IPS-NIHi11 (cell line): ENCODE data around the gene CHST12.
"Not testable (repeated sequence)": the region's sequence is repeated elsewhere in the genome, so short reads cannot be mapped to it uniquely, and the experiment has no call there.

Experiments
- DNase-seq: peaks from one replicate; pipeline ENCODE4 v3.0.0; 2012; ENCODE audit warnings: mixed read lengths, low spot score

CHST12 gene

DNA sequence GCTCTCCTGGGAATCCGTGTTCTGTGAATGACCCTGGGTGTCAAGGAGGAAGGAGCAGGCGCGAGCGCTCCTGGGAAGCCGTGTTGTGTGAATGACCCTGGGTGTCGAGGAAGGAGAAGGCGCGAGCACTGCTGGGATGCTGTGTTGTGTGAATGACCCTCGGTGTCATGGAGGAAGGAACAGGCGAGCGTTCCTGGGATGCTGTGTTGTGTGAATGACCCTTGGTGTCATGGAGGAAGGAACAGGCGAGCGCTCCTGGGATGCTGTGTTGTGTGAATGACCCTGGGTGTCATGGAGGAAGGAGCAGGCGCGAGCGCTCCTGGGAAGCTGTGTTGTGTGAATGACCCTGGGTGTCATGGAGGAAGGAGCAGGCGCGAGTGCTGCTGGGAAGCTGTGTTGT lies 25.3 kb upstream of the CHST12 start:
- not testable (repeated sequence) for DNase-seq

DNA sequence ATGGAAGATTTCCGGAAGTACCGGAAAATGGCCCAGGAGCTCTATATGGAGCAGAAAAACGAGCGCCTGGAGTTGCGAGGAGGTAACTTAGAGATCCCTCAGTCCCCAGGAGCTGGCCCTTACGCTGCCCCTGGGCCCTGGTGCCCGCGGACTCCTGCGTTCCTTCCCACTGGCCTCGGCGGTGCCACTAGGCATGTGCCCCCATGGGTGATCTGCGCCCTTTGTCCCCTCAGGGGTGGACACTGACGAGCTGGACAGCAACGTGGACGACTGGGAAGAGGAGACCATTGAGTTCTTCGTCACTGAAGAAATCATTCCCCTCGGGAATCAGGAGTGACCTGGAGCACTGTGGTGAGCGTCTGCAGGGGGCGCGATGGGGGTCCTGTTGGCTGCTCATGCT lies 24.2 kb upstream of the CHST12 start:
- no peak for DNase-seq

DNA sequence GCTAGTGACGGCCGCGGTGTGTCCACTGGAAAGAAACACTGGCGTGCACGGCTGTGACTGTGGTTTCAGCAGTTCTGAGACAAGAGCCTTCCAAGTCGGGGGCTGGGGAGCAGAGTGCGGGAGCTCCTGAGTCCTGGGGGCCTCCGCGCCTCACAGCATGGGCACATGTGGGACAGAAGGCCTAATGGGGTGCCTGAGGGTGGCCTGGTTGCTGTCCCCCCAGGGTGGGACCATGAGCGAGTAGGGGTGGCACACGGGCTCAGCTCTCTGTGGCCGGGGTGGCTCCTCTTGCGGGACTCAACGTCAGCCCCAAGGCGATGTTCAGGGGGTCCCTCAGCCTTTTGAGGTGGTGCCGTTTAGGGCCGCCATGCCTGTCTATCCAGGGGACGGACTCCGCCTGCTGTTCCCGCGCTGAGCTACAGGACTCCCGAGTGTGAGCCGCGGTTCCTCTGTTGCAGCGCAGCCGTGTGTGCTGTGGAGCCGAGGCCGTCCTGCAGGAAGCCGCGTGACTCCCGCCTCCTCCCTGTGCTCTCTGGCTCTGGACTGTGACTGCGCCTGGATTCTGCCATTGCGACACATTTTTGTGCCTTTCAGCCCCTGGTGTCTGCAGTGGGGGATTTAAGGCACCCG lies 23.5 kb upstream of the CHST12 start:
- no peak for DNase-seq

DNA sequence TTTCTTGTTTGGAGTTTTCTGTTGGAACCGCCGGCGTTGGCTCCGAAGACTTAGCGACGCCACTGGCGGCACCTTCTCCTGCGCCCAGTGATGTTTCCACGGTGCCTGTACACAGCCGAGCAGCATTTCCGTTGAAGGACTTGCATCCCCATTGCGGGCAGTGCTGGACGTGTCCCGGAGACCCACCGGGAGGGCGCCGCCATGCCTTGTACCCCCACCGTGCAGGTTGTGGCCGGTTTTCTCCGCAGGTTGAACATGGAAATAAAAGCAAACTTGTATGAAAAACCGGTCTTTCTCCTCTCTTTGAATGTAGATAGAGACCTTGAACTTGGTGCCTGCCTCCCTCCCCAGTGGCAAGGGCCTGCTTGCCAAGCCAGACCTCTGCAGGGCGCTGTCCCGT lies 22.9 kb upstream of the CHST12 start:
- DNase-seq, result no peak

DNA sequence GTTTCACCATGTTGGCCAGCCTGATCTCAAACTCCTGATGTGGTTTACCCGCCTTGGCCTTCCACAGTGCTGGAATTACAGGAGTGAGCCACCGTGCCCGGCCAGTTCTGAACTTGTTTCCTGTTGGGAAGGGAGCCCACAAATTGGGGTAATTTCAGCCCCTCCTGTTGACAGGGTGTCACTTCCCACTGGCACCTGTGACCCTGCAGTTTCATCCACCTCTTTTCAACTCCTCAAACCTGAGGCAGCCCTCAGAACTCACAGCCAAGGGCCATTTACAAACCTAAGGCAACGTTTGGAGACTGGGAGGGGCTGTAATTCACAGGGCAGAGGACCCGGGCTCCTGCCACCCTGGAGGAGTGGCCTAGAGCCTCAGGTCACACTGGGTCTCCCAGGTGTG lies 22.2 kb upstream of the CHST12 start:
- DNase-seq, result no peak

DNA sequence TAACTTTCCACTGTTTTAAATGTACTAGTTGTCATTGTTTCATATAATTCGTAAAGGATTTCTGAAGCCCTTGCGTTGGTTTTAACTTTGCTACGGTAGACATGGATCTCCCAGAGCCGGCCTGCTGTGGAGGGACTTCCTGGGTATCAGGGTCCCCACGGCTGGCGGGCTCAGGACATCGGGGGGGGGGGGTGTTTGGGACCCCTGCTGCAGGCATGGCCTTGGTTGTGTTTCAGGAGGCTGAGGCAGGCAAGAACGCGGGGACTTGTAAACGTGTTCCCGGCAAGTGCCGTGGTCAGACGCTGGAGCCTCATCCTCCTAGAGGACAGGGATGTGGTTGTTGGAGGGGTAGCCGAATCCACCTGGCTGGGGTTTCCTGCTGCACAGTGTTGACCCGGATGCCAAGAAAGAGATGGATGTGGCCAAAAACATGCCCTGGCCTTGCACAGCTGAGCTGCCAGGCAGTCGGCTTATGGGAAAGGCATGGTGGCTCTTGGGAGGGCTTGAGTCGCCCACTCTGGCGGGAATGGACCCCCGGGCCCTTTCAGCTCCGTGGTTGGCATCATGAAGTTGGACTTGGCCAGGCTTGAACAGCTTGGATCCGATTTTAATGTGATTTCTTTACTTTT lies 21.4 kb upstream of the CHST12 start:
- no peak for DNase-seq

DNA sequence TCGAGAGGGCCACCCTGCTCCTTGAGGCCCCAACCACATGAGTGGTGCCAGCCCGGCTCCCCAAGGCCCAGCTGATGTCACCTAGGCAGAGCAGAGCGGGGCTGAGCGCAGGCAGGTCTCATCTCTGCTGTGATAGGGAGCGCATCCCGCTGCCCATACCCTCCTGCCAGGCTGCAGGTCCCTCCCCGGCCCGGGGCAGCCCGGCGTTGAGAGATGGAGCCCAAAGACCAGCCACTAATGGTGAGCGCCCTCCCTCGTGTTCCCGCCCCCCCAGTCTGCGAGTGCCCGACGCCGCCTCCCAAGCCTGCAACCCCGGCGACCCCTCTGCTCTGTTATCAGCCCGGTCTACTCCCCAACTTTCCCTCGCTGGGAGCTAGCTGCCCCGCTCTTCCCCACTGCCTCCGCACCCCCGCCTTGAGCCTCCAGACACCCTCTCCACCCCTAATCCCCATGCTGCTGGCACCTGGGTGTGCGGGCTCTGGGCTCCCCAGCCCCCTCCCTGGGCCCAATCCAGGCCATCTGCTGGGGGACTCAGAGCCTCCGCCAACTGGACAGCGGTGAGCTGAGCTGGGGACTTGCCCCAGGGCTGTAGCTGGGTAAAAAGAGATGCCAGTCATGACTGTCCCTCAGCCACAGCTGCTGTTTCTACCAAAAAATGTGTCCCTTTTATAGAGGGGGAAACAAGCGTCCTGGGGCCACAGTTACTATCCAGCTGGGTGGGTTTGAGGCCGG lies 19.7 kb upstream of the CHST12 start:
- DNase-seq, result no peak

DNA sequence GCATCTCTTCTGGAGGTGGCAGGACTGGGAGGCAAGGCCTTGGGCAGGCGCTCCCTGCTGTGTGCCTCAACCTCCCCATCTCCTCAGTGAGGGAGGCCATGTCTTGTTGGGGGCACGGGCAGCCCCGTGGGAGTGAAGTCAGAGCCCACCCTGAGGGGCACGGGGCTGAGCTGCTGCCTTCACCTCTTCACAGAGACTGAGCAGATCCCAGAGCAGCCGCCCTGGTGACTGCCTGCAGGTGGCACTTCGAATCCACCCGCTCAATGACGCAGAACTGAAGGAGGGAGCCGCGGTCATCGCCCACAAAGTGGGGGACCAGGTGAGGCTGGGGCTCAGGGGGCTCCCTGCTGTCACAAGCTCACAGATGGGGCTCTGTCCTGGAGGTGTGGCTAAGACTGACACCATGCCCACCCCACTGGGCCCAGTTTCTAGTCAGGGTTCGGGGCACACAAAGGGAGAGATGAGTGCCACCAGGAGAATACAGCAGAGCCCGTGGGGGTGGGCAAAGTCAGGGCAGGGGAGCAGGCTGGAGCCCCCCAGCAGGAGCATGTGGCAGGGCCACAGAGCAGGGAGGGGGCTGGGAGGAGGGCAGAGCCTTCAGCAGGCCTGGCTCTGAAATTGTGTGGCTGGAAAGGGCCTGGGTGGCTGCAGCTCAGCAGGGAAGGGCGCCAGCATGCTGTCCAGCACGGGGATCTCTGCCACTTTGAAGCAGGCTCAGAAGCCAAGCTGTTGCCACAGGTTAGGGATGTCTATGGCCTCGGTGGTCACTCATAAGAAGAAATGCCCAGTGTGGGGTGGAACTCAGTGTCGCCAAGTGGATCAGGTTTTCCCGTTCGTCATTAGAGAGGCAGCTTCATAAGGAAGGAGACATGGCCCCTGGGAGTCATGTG lies 18.8 kb upstream of the CHST12 start:
- DNase-seq, result no peak

DNA sequence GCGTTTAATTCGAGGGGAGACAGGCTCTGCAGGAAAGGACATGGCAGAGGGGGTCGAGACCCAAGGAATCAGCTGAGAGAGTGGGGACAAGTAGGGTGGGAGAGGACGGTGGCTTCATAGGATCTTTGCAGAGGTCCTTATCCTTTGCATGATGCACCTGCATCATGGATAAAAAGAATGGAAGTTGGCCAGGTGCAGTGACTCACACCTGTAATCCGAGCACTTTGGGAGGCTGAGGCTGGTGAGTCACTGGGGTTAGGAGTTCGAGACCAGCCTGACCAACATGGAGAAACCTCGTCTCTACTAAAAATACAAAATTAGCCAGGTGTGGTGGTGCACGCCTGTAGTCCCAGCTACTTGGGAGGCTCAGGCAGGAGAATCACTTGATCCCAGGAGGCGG lies 17.3 kb upstream of the CHST12 start:
- not testable (repeated sequence) for DNase-seq

DNA sequence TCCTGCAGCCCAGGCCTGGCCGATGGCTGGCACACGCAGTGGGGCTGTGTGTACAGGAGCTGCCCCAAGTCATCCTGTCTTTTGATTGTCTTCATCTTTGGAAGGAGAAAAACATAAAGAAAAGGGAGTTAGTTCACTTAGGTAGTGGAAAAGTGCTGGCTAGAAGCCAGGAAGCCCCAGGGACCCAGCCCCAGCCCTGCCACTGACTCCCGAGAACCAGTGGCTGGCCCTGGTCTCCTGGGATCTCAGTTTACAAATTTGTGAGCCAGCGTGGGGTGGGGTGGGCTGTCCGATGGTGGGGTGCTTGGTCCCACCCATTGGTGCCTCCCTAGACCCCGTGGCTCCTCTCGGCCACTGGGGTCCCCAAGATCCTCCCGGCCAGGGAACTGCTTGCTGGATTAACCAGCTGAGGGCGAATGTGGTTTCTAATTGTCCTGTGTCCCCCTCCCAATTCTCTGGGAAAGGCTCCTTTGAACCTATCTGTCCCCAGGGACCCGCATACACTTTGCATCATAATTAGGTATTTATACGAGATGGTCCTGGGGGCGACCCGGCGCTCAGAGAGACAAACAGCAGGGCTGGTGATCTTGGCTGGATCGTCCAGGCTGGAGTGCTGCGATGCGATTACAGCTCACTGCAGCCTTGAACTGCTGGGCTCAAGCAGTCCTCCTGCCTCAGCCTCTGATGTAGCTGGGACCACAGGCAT lies 16.3 kb upstream of the CHST12 start:
- no peak for DNase-seq

DNA sequence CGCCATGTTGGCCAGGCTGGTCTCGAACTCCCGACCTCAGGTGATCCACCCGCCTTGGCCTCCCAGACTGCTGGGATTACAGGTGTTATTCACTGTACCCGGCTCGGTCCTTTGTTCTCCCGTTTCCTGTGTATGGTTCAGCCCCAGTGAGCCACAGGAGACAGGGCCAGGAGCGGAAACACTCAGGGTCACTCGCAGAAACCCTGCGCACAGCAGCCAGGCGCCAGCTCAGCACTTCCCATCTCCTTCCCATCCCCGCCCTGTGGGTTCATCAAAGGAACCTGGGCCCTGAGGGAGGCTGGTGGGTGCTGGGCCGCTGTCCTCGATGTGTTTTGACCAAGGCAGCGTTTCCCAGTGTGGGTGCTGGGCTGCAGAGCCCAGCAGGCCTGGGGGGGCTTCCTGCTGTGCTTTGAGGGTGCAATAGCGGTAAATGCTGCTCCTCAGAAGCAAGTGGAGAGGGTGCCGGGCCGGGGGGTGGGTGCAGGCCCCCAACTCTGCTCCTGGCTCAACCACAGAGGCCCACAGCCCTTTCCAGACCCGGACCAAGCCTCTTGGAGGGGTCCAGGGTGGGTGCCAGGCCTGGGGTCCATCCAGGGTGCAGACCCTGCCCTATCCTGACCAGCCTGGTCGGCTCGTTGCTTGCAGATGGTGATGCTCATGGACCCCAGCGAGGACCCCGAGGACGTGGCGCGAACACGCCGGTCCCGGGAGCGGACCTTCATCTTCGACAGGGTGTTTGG lies 15.3 kb upstream of the CHST12 start:
- DNase-seq, result no peak

DNA sequence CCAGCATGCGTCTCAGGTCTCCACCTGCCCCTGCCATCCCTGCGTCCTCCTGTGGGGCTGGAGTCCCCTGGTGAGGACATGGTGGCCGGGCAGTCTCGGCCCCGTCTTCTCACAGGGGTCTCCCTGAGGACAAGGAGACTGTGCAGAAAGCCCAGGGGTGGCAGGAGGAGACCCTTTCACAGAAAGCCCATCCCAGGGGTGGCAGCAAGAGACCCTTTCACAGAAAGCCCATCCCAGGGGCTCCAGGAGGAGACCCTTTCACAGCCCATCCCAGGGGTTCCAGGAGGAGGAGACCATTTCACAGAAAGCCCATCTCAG lies 14.8 kb upstream of the CHST12 start:
- DNase-seq, result no peak

DNA sequence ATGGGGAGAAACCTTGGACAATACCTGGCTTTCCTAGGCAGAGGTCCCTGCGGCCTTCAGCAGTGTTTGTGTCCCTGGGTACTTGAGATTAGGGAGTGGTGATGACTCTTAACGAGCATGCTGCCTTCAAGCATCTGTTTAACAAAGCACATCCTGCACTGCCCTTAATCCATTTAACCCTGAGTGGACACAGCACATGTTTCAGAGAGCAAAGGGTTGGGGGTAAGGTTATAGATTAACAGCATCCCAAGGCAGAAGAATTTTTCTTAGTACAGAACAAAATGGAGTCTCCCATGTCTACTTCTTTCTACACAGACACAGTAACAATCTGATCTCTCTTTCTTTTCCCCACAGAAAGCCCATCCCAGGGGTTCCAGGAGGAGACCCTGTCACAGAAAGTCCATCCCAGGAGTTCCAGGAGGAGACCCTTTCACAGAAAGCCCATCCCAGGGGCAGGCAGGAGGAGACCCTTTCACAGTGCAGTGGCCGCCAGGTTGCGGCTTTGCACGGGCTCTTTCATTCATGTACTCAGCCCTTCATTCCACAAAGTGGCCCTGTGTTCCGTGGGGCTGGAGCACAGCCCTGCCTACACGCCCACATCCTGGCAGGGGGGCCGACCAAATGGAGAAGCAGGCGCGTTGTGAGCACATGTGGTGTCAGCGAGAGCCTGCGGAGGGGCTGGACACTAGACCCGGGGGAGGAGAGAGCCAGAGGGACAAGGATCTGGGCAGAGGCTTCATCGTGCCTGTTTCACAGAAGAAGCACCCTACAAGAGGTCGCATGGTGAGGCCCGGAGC lies 13.2 kb upstream of the CHST12 start:
- DNase-seq, result not testable (repeated sequence)

DNA sequence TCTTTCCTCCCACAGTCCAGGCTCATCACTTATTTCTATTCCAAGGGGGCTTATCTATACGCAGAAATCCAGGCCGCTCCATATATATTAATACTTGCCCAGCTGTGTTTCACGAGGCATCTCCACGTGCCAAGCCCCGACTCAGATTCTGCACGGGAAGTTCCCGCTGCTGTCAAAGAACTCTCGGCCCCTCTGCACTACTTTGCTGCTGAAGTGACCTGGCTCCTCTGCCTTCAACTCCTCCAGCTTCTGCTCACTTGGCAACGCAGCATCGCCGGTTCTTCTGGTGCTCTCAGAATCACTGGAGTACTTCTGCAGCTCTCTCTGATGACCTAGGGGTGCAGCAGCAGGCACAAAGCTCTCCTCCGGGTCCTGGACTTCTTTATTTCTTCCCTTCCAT lies 9.7 kb upstream of the CHST12 start:
- DNase-seq, result no peak

DNA sequence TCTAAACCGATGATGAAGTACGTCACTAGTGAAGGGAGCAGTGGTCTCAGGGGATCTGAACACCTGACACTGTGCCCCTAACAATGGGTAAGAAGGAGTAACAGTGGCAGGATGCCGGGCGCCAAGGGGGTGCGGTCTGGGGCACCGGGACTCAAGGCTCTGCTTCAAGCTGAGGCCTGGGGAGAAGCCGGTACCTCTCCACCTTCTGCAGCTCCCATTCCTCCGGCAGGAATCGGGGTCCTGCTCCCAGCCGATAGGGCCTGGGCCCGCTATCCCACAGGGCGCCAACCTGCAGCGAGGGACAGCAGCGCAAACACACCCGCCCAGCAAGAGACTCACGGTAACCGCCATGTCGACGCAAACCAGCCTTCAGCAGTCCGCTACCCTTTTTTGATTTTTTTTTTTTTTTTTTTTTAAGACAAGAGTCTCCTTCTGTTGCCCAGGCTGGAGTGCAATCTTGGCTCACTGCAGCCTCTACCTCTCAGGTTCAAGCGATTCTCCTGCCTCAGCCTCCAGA lies 8.8 kb upstream of the CHST12 start:
- DNase-seq, result no peak

DNA sequence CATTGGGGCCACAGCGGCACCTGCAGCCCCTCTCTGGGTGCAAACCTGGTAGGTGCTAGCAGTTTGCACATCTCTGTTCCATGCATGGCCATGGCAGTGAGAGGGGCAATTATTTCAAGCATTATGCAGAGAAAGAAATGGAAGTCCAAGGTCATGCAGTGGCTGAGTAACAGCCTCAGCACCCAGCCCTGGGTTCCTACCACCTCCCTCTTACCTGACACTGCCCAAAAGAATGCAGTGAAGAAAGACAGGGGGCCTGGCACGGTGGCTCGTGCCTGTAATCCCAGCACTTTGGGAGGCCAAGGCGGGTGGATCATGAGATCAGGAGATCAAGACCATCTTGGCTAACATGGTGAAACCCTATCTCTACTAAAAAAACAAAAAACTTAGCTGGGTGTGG lies 4.9 kb upstream of the CHST12 start:
- DNase-seq, result no peak

DNA sequence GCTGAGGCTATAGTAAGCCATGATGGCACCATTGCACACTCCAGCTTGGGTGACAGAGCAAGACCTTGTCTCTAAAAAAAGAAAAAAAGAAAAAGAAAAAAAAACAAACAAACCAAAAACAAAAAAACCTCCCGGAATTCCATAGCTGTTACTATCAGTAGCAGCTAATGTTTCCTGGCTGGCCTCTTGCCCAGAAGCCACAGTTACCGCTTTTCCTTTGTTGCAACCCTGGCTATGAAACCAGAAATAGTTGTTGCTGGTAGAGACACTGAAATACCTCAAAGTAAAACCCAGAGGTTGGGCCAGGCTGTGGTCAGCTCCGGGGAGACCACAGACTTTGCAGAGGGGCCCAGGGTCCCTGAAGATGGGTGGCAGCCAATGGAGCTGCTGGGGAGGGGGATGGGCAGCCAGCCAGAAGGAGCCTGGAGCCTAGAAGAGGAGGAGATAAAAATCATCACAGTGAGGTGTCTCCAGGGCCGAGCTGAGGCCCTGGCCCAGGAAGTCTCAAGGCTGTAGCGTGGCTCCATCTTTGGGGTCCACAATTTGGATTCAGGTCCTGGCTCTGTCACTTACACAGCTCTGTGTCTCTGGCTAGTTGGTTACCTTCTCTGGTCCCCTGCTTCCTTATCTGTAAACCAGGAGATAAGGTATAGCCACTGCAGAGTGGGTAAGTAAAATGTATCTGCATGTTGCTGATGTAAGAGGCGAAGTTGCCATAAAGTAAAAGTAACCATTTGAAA lies 3.4 kb upstream of the CHST12 start:
- DNase-seq, result peak; percentile 33

DNA sequence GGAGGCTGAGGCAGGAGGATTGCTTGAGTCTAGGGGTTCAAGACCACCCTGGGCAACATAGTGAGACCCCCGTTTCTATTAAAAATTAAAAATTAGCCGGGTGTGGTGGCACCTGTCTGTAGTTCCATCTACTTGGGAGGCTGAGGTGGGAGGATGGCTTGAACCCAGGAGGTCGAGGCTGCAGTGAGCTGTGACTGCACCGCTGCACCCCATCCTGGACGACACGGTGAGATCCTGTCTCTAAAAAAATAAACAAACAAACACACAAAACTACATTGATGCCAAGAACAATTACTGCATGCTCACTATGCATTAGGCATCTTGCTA lies 761 bp upstream of the CHST12 start:
- no peak for DNase-seq

DNA sequence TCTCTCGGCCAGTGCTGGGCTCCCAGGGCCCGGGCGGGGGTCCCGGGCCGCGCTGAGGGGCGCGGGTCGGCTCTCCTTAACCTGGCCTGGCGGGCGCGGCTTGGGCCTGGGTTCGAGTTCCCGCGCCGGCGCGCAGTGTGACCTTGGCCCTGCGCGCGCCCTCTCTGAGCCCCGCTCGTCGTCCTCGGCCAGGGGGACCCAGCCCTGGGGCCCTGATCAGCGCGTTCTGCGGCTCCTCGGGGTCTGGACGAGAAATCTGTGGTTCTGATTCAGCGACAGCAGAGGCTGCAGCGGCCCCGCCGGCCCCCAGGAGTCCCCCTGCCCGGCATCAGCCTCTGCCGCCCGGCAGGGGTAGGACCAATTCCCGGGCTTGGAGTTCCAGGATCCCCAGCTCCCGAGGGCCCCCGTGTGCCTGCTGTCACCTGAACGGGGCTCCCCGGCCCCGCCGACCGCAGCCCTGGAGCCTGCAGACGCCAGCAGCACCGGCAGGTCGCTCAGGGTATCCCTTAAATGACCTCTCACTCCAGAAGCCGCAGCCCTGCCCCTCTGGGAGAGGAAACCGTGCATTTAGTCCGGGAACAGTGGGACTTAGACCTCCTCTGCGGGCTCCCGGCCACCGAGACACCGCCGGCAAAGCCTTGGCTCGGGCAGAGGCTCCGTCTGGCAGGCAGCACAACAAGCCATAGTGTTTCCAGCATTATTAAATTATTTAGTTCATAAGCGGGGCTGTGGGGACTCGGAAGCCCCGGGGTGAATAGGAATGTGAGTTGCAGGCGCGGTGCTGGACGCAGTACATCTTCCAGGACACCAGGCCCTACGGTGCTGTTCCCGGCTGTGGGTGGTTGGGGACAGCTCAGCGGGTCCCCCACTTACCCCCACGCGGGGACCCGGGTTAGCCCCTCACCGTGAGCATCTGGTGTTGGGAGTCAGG lies 572 bp downstream of the CHST12 start:
- peak; percentile 80 for DNase-seq
